SK-N-SH (cell line): ENCODE data around the gene TESK1.

Experiments used
- CTCF ChIP-seq: fragments of 200-600 bp; sonication (generic); IDR thresholded peaks from 2 replicates; pipeline ENCODE4 v1.6.1; 2017; ENCODE audit warnings: antibody characterized with exemption, mild to moderate bottlenecking, moderate library complexity
- USF1 ChIP-seq: IDR thresholded peaks from 2 replicates; pipeline ENCODE4 v1.4.0; 2012; ENCODE audit warnings: low read depth, borderline replicate concordance

GRCh38 chr9:35609820-35610163 is 4.7 kb downstream of the TESK1 start:
- no peak for TF ChIP-seq CTCF
- TF ChIP-seq USF1 = no peak
